ENCODE results near the gene XAF1. TPM values are rescaled to one million over a fixed set of nuclear protein-coding genes. Genes with fewer than 3 reads are reported as not detected.
"Not testable (repeated sequence)": the region's sequence is repeated elsewhere in the genome, so short reads cannot be mapped to it uniquely, and the experiment has no call there.

XAF1 gene
- total and polyA plus RNA-seq, 2 experiments from 2014 or later: not detected

- H3K4me1 Mint-ChIP-seq: no peaks in the 10 kb centered on the region
- Histone ChIP-seq H4K20me1 (replicated peaks; ENCODE audit: insufficient read depth) (no peaks in the 10 kb centered on the region), H3K4me3 (no peak overlapping the region), H3K9me2 (ENCODE audit: insufficient read depth) (0 out of 2 replicates have a peak, but pooled peaks cover 10% of the 10 kb centered on the region), H3K36me3 (ENCODE audit: insufficient read depth) (no peaks in the 10 kb centered on the region), H3K27ac (ENCODE audit: low read depth) (no peak overlapping the region), H2AFZ (no peak overlapping the region), H3K27me3 (ENCODE audit: insufficient read depth) (no peaks in the 10 kb centered on the region), H3K79me2 (replicated peaks; ENCODE audit: insufficient read depth) (no peaks in the 10 kb centered on the region), H3K4me2 (no peak overlapping the region), H3K4me1 (ENCODE audit: insufficient read depth) (no peaks in the 10 kb centered on the region), H3F3A (replicated peaks; ENCODE audit: low read depth) (no peaks in the 10 kb centered on the region)
- TF ChIP-seq JUNB (IDR thresholded peaks at IDR 0.05; ENCODE audit: unreplicated experiment) (no peak), NANOG (IDR thresholded peaks at IDR 0.05; ENCODE audit: borderline replicate concordance) (no peak), CREB1 (CRISPR knock-in tag; IDR thresholded peaks at IDR 0.05; ENCODE audit: low read depth) (no peak), ZNF114 (CRISPR knock-in tag; IDR thresholded peaks at IDR 0.05) (no peak), ZNF331 (CRISPR knock-in tag; IDR thresholded peaks at IDR 0.05; ENCODE audit: low read depth) (no peak), REST (IDR thresholded peaks at IDR 0.05; ENCODE audit: unreplicated experiment) (no peak), POLR2AphosphoS5 (IDR thresholded peaks at IDR 0.05; ENCODE audit: low read depth) (no peak), EZH2 (IDR thresholded peaks at IDR 0.05; ENCODE audit: low read depth, unreplicated experiment) (no peak)
- no peak for DNase-seq (ENCODE audit: low spot score)
- no peak overlapping the region for H3K4me3 Mint-ChIP-seq
- peaks cover 4% of the 10 kb centered on the region; the same call in 2 of the 3 replicates for H3K9me3 Mint-ChIP-seq
- peaks cover 3% of the 10 kb centered on the region for H3K27me3 Mint-ChIP-seq (ENCODE audit: insufficient read depth, low read depth, poor library complexity)
- no peaks in the 10 kb centered on the region for H3K36me3 Mint-ChIP-seq (ENCODE audit: low read depth)
- H3K27ac Mint-ChIP-seq: no peak overlapping the region
- no peak for ATAC-seq
Measured at GRCh38 chr17:6729531-6729930, 26.3 kb upstream of the XAF1 start.

GRCh38 chr17:6746665-6747064 is 9.2 kb upstream of the XAF1 start:
- not testable (repeated sequence) for H3K36me3 ChIP-seq (ENCODE audit: insufficient read depth); H3F3A ChIP-seq (replicated peaks; ENCODE audit: low read depth); H3K27me3 Mint-ChIP-seq (ENCODE audit: insufficient read depth, low read depth, poor library complexity); H2AFZ ChIP-seq; H3K4me2 ChIP-seq; H3K4me3 ChIP-seq; H3K36me3 Mint-ChIP-seq (ENCODE audit: low read depth); ATAC-seq; H3K27me3 ChIP-seq (ENCODE audit: insufficient read depth); DNase-seq (ENCODE audit: low spot score); H3K27ac ChIP-seq (ENCODE audit: low read depth); H3K27ac Mint-ChIP-seq; H3K4me3 Mint-ChIP-seq; H3K4me1 ChIP-seq (ENCODE audit: insufficient read depth); H3K79me2 ChIP-seq (replicated peaks; ENCODE audit: insufficient read depth); H4K20me1 ChIP-seq (replicated peaks; ENCODE audit: insufficient read depth); H3K4me1 Mint-ChIP-seq; H3K9me2 ChIP-seq (ENCODE audit: insufficient read depth)
- peaks cover 12% of the 10 kb centered on the region for H3K9me3 Mint-ChIP-seq

- H3K4me2 ChIP-seq: no peak overlapping the region
- peaks cover 8% of the 10 kb centered on the region for H3K27me3 Mint-ChIP-seq (ENCODE audit: insufficient read depth, low read depth, poor library complexity)
- H3K9me3 Mint-ChIP-seq: peaks cover 12% of the 10 kb centered on the region
- no peak overlapping the region for H3K4me3 Mint-ChIP-seq
- no peaks in the 10 kb centered on the region for H3K79me2 ChIP-seq (replicated peaks; ENCODE audit: insufficient read depth)
- no peak overlapping the region for H2AFZ ChIP-seq
- H3K4me3 ChIP-seq: no peak overlapping the region
- H3K27ac Mint-ChIP-seq: no peak overlapping the region
- no peak overlapping the region for H3K27ac ChIP-seq (ENCODE audit: low read depth)
- no peaks in the 10 kb centered on the region for H4K20me1 ChIP-seq (replicated peaks; ENCODE audit: insufficient read depth)
- H3K27me3 ChIP-seq (ENCODE audit: insufficient read depth): no peaks in the 10 kb centered on the region
- ATAC-seq: no peak
- peaks cover 16% of the 10 kb centered on the region for H3K4me1 Mint-ChIP-seq
- no peaks in the 10 kb centered on the region for H3K36me3 ChIP-seq (ENCODE audit: insufficient read depth)
- no peaks in the 10 kb centered on the region for H3K36me3 Mint-ChIP-seq (ENCODE audit: low read depth)
- H3K9me2 ChIP-seq (ENCODE audit: insufficient read depth): 0 out of 2 replicates have a peak, but pooled peaks cover 6% of the 10 kb centered on the region
- H3F3A ChIP-seq (replicated peaks; ENCODE audit: low read depth): no peaks in the 10 kb centered on the region
- peaks cover 18% of the 10 kb centered on the region for H3K4me1 ChIP-seq (ENCODE audit: insufficient read depth)
- no peak for DNase-seq (ENCODE audit: low spot score)
- TF ChIP-seq POLR2AphosphoS5 (IDR thresholded peaks at IDR 0.05; ENCODE audit: low read depth): no peak
- TF ChIP-seq EZH2phosphoT487 (IDR thresholded peaks at IDR 0.05; ENCODE audit: unreplicated experiment): no peak
- no peak for TF ChIP-seq CTCF (conservative IDR thresholded peaks at IDR 0.05; ENCODE audit: low read depth in 2 of 2)
- no peak for TF ChIP-seq NANOG (IDR thresholded peaks at IDR 0.05; ENCODE audit: borderline replicate concordance)
- TF ChIP-seq JUNB (IDR thresholded peaks at IDR 0.05; ENCODE audit: unreplicated experiment): no peak
- no peak for TF ChIP-seq REST (IDR thresholded peaks at IDR 0.05; ENCODE audit: unreplicated experiment)
- TF ChIP-seq ZNF331 (CRISPR knock-in tag; IDR thresholded peaks at IDR 0.05; ENCODE audit: low read depth): no peak
- no peak for TF ChIP-seq STAT1 (IDR thresholded peaks at IDR 0.05; ENCODE audit: unreplicated experiment)
Measured at GRCh38 chr17:6748617-6749016, 7.2 kb upstream of the XAF1 start.
